AG04449 (cell line): ENCODE measurements around the gene CERK.

Experiments
- CTCF ChIA-PET: fragments of 350-600 bp; formaldehyde crosslinking; extraction: SDS; loops from one replicate; lab custom pipeline; 2021; ENCODE audit warnings: antibody characterized with exemption; lab: Yijun Ruan, JAX
- POLR2A ChIA-PET: fragments of 400-600, 350-600 bp; formaldehyde crosslinking; extraction: SDS; loops from one replicate; lab custom pipeline; 2020; ENCODE audit warnings: antibody characterized with exemption, inconsistent platforms; lab: Yijun Ruan, JAX
- DNase-seq: peaks from one replicate; pipeline ENCODE4 v3.0.0-alpha.2; 2010; ENCODE audit warnings: low read depth, low spot score
- H3K4me3 ChIP-seq: 2 replicates; pipeline ENCODE4 v1.5.1; 2011; ENCODE audit warnings: low read depth, mild to moderate bottlenecking, control low read depth, low read length
- CTCF ChIP-seq: IDR thresholded peaks from one replicate; pipeline ENCODE4 v1.5.1; 2011; ENCODE audit warnings: mild to moderate bottlenecking, moderate library complexity, low read length, control low read depth, inconsistent platforms; ENCODE audit not compliant: insufficient read depth; ENCODE audit errors: missing control alignments

The CERK gene

GRCh38 chr22:46666577-46667244, 71.3 kb downstream of the CERK start:
- TF ChIP-seq CTCF: no peak
- ChIA-PET POLR2A (no interaction called here), CTCF (no interaction called here)
- no peak overlapping the region for H3K4me3 ChIP-seq
- no peak for DNase-seq

GRCh38 chr22:46665751-46666280, 72.2 kb downstream of the CERK start:
- POLR2A ChIA-PET: no interaction called here
- DNase-seq: no peak
- CTCF ChIA-PET: no interaction called here
- no peak for TF ChIP-seq CTCF
- no peak overlapping the region for H3K4me3 ChIP-seq

GRCh38 chr22:46665151-46665695, 72.8 kb downstream of the CERK start:
- DNase-seq: no peak
- H3K4me3 ChIP-seq: no peak overlapping the region
- no peak for TF ChIP-seq CTCF
- POLR2A ChIA-PET: no interaction called here
- CTCF ChIA-PET: no interaction called here

- no peak for TF ChIP-seq CTCF
- DNase-seq: no peak
- POLR2A ChIA-PET: no interaction called here
- H3K4me3 ChIP-seq: no peak overlapping the region
- CTCF ChIA-PET: no interaction called here
Observed at GRCh38 chr22:46664301-46664855, 73.7 kb downstream of the CERK start.

GRCh38 chr22:46663436-46664100, 74.5 kb downstream of the CERK start:
- POLR2A ChIA-PET: no interaction called here
- no peak overlapping the region for H3K4me3 ChIP-seq
- CTCF ChIA-PET: no interaction called here
- TF ChIP-seq CTCF: no peak
- DNase-seq: no peak

GRCh38 chr22:46663001-46663400, 75.1 kb downstream of the CERK start:
- ChIA-PET POLR2A (no interaction called here), CTCF (no interaction called here)
- H3K4me3 ChIP-seq: no peak overlapping the region
- DNase-seq: no peak
- TF ChIP-seq CTCF: no peak
